Measurements from ENCODE around the gene CEP57.
A peak's percentile ranks its signal among the peaks of the same experiment; 100 is the strongest.
"Not testable (repeated sequence)": the region's sequence is repeated elsewhere in the genome, so short reads cannot be mapped to it uniquely, and the experiment has no call there.

CEP57 gene

GRCh38 chr11:95802806-95803205, 12.5 kb downstream of the CEP57 start:
- no peak for DNase-seq (ENCODE audit: low read depth)
- no peak for TF ChIP-seq CTCF (IDR thresholded peaks at IDR 0.05; ENCODE audit: control insufficient read depth, insufficient read depth, low read depth, low read length, missing control alignments)
- no peak overlapping the region for H3K4me3 ChIP-seq (ENCODE audit: control insufficient read depth, low read depth, low read length)

DNA sequence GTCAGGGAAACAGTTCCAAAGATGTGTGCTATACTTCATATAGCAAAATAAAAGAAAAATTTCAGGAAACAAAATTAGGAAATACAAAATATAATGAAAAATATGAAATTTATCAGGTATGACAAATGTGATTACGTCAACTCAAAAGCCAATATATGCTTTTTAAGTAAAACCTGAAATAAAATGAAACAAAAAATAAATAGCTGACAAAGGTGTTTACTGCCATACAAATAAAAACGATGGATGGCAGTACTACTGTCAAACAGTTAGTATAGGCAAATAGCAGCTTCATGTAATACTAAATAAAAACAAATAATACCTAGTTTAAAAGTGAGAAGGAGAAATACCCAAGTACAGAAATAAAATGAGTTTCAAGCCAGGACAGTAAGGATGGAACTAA, 13.7 kb downstream of the CEP57 start:
- DNase-seq (ENCODE audit: low read depth) = no peak
- no peak for TF ChIP-seq CTCF (IDR thresholded peaks at IDR 0.05; ENCODE audit: control insufficient read depth, insufficient read depth, low read depth, low read length, missing control alignments)
- H3K4me3 ChIP-seq (ENCODE audit: control insufficient read depth, low read depth, low read length) = no peak overlapping the region

GRCh38 chr11:95805869-95806268, 15.6 kb downstream of the CEP57 start:
- no peak for DNase-seq (ENCODE audit: low read depth)
- TF ChIP-seq CTCF (IDR thresholded peaks at IDR 0.05; ENCODE audit: control insufficient read depth, insufficient read depth, low read depth, low read length, missing control alignments) = no peak
- no peak overlapping the region for H3K4me3 ChIP-seq (ENCODE audit: control insufficient read depth, low read depth, low read length)

DNA sequence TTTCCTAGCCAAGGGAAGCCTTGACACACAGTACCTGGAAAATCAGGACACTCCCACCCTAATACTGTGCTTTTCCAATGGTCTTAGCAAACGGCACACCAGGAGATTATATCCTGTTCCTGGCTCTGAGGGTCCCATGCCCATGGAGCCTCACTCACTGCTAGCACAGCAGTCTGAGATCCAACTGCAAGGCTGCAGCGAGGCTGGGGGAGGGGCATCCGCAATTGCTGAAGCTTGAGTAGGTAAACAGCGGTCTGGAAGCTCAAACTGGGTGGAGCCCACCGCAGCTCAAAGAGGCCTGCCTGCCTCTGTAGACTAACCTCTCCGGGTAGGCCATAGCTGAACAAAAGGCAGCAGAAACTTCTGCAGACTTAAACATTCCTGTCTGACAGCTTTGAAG, 16.2 kb downstream of the CEP57 start:
- DNase-seq (ENCODE audit: low read depth); H3K4me3 ChIP-seq (ENCODE audit: control insufficient read depth, low read depth, low read length): not testable (repeated sequence)

DNA sequence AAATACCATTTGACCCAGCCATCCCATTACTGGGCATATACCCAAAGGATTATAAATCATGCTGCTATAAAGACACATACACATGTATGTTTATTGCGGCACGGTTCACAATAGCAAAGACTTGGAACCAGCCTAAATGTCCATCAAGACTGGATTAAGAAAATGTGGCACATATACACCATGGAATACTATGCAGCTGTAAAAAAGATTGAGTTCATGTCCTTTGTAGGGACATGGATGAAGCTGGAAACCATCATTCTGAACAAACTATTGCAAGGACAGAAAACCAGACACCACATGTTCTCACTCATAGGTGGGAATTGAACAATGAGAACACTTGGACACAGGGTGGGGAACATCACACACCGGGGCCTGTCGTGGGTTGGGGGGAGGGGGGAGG, 20.8 kb downstream of the CEP57 start:
- not testable (repeated sequence) for H3K4me3 ChIP-seq (ENCODE audit: control insufficient read depth, low read depth, low read length); DNase-seq (ENCODE audit: low read depth)

DNA sequence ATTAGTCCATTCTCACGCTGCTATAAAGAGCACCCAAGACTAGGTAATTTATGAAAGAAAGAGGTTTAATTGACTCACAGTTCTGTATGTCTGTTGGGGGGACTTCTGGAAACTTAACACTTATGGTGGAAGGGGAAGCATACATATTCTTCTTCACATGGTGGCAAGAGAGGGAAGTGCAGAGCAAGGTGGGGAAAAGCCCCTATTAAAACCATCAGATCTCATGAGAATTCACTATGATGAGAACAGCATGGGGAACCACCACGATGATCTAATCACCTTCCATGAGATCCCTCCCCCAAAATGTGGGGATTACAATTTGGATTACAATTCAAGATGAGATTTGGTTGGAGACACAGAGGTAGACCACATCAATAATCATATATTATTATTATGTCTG, 25.7 kb downstream of the CEP57 start:
- DNase-seq (ENCODE audit: low read depth) = no peak
- no peak overlapping the region for H3K4me3 ChIP-seq (ENCODE audit: control insufficient read depth, low read depth, low read length)
- TF ChIP-seq CTCF (IDR thresholded peaks at IDR 0.05; ENCODE audit: control insufficient read depth, insufficient read depth, low read depth, low read length, missing control alignments) = no peak

- DNase-seq (ENCODE audit: low read depth) = peak; percentile 37
- no peak for TF ChIP-seq CTCF (IDR thresholded peaks at IDR 0.05; ENCODE audit: control insufficient read depth, insufficient read depth, low read depth, low read length, missing control alignments)
- no peak overlapping the region for H3K4me3 ChIP-seq (ENCODE audit: control insufficient read depth, low read depth, low read length)
These were observed 31.3 kb downstream of the CEP57 start for GRCh38 chr11:95821640-95822039.

DNA sequence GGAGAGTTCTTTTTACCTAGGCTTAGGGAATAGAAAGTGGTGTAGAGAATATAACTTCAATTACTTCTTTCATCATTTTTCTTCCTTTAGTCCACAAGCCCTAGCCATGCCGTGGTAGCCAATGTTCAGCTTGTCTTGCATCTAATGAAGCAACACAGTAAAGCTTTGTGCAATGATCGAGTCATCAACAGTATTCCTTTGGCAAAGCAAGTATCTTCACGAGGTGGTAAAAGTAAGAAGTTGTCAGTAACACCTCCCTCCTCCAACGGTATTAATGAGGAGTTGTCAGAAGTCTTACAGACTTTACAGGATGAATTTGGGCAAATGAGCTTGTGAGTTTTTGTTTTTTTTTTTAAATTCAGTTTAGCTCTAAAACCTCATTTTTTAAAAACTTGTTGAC, 37.4 kb downstream of the CEP57 start:
- H3K4me3 ChIP-seq (ENCODE audit: control insufficient read depth, low read depth, low read length) = no peak overlapping the region
- TF ChIP-seq CTCF (IDR thresholded peaks at IDR 0.05; ENCODE audit: control insufficient read depth, insufficient read depth, low read depth, low read length, missing control alignments) = no peak
- no peak for DNase-seq (ENCODE audit: low read depth)
